Tibial nerve (tissue), 3 donors: ENCODE data around the gene CABP1.

Experiments
- POLR2A ChIP-seq, 2 donors: fragments of 450-650 bp; IDR thresholded peaks; one replicate each; pipeline ENCODE4 v1.6.1; 2017; ENCODE audit warnings: antibody characterized with exemption in 2 of 2, mild to moderate bottlenecking in 2 of 2, moderate library complexity in 2 of 2
- TF ChIP-seq, protein P1 (sequence below), 5 experiments: fragments of 200-600 bp in 3 of 5; fragments of 450-650 bp in 2 of 5; sonication (generic) in 3 of 5; IDR thresholded peaks; one replicate each; pipeline ENCODE4 v1.5.1; 2016 to 2019; ENCODE audit warnings: antibody characterized with exemption in 5 of 5, mild to moderate bottlenecking in 3 of 5, moderate library complexity in 2 of 5

DNA sequence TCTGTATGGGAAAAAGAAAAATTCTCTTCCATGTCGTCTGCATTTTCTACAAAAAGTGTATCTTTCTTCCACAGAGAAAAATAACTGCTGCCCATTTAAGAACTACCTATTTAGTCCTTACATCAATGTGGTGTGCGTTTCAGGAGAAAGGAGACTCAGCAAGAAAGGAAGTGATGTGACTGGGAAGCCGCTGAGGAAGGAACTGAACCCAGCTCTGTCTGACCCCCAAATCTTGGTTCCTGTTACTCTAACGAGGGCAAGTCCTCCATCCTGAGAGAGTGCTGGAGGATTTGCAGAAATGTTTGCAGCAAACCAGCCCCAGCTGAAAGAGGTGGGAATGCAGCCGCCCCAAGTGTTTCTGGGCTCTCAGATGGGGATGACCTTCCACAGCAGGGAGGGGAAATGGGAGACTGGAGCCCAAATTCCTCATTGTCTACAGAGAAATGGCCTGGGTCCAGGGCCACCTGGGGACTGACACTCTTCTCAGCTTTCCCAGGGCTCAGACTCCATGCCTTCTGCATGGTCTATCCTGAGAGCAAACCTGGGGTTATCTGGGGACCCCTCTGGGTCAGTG, 39.8 kb downstream of the CABP1 start:
- TF ChIP-seq, protein P1, sequence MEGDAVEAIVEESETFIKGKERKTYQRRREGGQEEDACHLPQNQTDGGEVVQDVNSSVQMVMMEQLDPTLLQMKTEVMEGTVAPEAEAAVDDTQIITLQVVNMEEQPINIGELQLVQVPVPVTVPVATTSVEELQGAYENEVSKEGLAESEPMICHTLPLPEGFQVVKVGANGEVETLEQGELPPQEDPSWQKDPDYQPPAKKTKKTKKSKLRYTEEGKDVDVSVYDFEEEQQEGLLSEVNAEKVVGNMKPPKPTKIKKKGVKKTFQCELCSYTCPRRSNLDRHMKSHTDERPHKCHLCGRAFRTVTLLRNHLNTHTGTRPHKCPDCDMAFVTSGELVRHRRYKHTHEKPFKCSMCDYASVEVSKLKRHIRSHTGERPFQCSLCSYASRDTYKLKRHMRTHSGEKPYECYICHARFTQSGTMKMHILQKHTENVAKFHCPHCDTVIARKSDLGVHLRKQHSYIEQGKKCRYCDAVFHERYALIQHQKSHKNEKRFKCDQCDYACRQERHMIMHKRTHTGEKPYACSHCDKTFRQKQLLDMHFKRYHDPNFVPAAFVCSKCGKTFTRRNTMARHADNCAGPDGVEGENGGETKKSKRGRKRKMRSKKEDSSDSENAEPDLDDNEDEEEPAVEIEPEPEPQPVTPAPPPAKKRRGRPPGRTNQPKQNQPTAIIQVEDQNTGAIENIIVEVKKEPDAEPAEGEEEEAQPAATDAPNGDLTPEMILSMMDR (IDR thresholded peaks at IDR 0.05): no peak
- no peak for TF ChIP-seq POLR2A (IDR thresholded peaks at IDR 0.05)
